Measurements from ENCODE around the gene BCL2A1.
"Not testable (repeated sequence)": the region's sequence is repeated elsewhere in the genome, so short reads cannot be mapped to it uniquely, and the experiment has no call there.

BCL2A1 gene

GRCh38 chr15:79970624-79971434 lies at the start of gene BCL2A1:
Gene BCL2A1 (minus strand): TSS chr15:79971196. CDS start chr15:79971119, 77 bp downstream.
- DNase-seq (ENCODE audit: low read depth in 2 of 2): peak in 1 of 2 donors; percentile 26

GRCh38 chr15:80020731-80021130 lies 49.7 kb upstream of the BCL2A1 start:
- DNase-seq (ENCODE audit: low read depth in 2 of 2): no peak

- not testable (repeated sequence) for DNase-seq (ENCODE audit: low read depth in 2 of 2)
These were observed 49.2 kb upstream of the BCL2A1 start for GRCh38 chr15:80020149-80020548.

- no peak for DNase-seq (ENCODE audit: low read depth in 2 of 2)
These were observed 48.3 kb upstream of the BCL2A1 start for GRCh38 chr15:80019168-80019745.

GRCh38 chr15:80017139-80017538 lies 46.1 kb upstream of the BCL2A1 start:
- not testable (repeated sequence) for DNase-seq (ENCODE audit: low read depth in 2 of 2)

GRCh38 chr15:80016506-80016905 lies 45.5 kb upstream of the BCL2A1 start:
- not testable (repeated sequence) for DNase-seq (ENCODE audit: low read depth in 2 of 2)

GRCh38 chr15:80015156-80015555 lies 44.2 kb upstream of the BCL2A1 start:
- no peak for DNase-seq (ENCODE audit: low read depth in 2 of 2)

GRCh38 chr15:80014186-80014585 lies 43.2 kb upstream of the BCL2A1 start:
- not testable (repeated sequence) for DNase-seq (ENCODE audit: low read depth in 2 of 2)

- no peak for DNase-seq (ENCODE audit: low read depth in 2 of 2)
These were observed 41.2 kb upstream of the BCL2A1 start for GRCh38 chr15:80012060-80012726.

- DNase-seq (ENCODE audit: low read depth in 2 of 2): no peak
These were observed 40.6 kb upstream of the BCL2A1 start for GRCh38 chr15:80011596-80011995.

- DNase-seq (ENCODE audit: low read depth in 2 of 2): not testable (repeated sequence)
These were observed 40.1 kb upstream of the BCL2A1 start for GRCh38 chr15:80011041-80011523.

- DNase-seq (ENCODE audit: low read depth in 2 of 2): no peak
These were observed 39.2 kb upstream of the BCL2A1 start for GRCh38 chr15:80010131-80010673.

- DNase-seq (ENCODE audit: low read depth in 2 of 2): no peak
These were observed 36.5 kb upstream of the BCL2A1 start for GRCh38 chr15:80007532-80007931.

GRCh38 chr15:80006946-80007345 lies 36.0 kb upstream of the BCL2A1 start:
- no peak for DNase-seq (ENCODE audit: low read depth in 2 of 2)

GRCh38 chr15:80003934-80004472 lies 33.0 kb upstream of the BCL2A1 start:
- DNase-seq (ENCODE audit: low read depth in 2 of 2): no peak

GRCh38 chr15:80003171-80003570 lies 32.2 kb upstream of the BCL2A1 start:
- DNase-seq (ENCODE audit: low read depth in 2 of 2): no peak

- DNase-seq (ENCODE audit: low read depth in 2 of 2): no peak
These were observed 31.3 kb upstream of the BCL2A1 start for GRCh38 chr15:80002267-80002666.

- no peak for DNase-seq (ENCODE audit: low read depth in 2 of 2)
These were observed 23.6 kb upstream of the BCL2A1 start for GRCh38 chr15:79994615-79995014.

GRCh38 chr15:79991826-79992225 lies 20.8 kb upstream of the BCL2A1 start:
- DNase-seq (ENCODE audit: low read depth in 2 of 2): no peak

- no peak for DNase-seq (ENCODE audit: low read depth in 2 of 2)
These were observed 20.0 kb upstream of the BCL2A1 start for GRCh38 chr15:79990997-79991334.

- no peak for DNase-seq (ENCODE audit: low read depth in 2 of 2)
These were observed 19.4 kb upstream of the BCL2A1 start for GRCh38 chr15:79990280-79990996.

Measured in stimulated activated CD8-positive, alpha-beta memory T cell treated with anti-CD3 and anti-CD28 coated beads, Interleukin-2, amount 100 ng/mL, for 48 hours (primary cell).